Upper lobe of left lung (tissue), 4 donors: ENCODE data around the gene IGF2BP3.

ENCODE experiments used
- EP300 ChIP-seq, 4 donors: sonication (generic); formaldehyde crosslinking; IDR thresholded peaks; one replicate each; pipeline ENCODE4 v1.5.1; 2017; ENCODE audit warnings: antibody characterized with exemption in 4 of 4, control low read depth in 2 of 4
- POLR2A ChIP-seq, 4 donors: fragments of 450-650 bp; IDR thresholded peaks; one replicate each; pipeline ENCODE4 v1.5.1; 2016 to 2017; ENCODE audit warnings: antibody characterized with exemption in 4 of 4, mild to moderate bottlenecking in 2 of 4
- TF ChIP-seq, protein P1 (sequence below), 6 experiments: fragments of 450-650 bp in 4 of 6; fragments of 200-600 bp in 2 of 6; sonication (generic) in 2 of 6; IDR thresholded peaks; one replicate each; pipeline ENCODE4 v1.5.1; 2016 to 2019; ENCODE audit warnings: antibody characterized with exemption in 6 of 6

DNA sequence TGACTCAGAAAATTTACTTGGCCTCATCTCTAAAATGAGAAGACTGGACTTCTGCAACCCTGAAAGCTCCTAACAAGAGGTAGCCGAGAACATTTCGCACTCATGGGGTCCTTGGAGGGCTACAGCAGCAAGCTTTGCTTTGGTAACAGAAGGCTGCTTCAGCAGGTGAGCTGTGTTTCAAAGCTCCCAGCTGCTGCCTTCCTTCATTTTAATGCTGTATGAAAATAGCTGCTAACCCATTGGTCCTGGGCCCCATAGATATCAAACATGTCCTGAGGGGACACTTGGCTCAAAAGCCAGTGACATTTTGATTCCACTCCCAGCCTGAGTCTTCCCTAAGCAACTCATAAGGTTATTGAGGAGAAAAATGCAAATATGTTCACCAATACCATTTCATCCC is 185.4 kb downstream of the IGF2BP3 start:
- TF ChIP-seq POLR2A (IDR thresholded peaks at IDR 0.05) (no peak), EP300 (IDR thresholded peaks at IDR 0.05) (no peak)
- TF ChIP-seq, protein P1, sequence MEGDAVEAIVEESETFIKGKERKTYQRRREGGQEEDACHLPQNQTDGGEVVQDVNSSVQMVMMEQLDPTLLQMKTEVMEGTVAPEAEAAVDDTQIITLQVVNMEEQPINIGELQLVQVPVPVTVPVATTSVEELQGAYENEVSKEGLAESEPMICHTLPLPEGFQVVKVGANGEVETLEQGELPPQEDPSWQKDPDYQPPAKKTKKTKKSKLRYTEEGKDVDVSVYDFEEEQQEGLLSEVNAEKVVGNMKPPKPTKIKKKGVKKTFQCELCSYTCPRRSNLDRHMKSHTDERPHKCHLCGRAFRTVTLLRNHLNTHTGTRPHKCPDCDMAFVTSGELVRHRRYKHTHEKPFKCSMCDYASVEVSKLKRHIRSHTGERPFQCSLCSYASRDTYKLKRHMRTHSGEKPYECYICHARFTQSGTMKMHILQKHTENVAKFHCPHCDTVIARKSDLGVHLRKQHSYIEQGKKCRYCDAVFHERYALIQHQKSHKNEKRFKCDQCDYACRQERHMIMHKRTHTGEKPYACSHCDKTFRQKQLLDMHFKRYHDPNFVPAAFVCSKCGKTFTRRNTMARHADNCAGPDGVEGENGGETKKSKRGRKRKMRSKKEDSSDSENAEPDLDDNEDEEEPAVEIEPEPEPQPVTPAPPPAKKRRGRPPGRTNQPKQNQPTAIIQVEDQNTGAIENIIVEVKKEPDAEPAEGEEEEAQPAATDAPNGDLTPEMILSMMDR (IDR thresholded peaks at IDR 0.05), result no peak
